Neural crest cell (in vitro differentiated cells): ENCODE data around the gene GAS6. TPM values are rescaled to one million over a fixed set of nuclear protein-coding genes. Genes with fewer than 3 reads are reported as not detected.

Experiments
- DNase-seq: peaks from one replicate; pipeline ENCODE4 v3.0.0; 2021; ENCODE audit warnings: low read depth, mixed read lengths, low spot score
- H3K27ac Mint-ChIP-seq: one replicate; pipeline ENCODE4 v1.8.0; 2021; ENCODE audit warnings: mild to moderate bottlenecking, mixed read lengths; ENCODE audit not compliant: unreplicated experiment
- H3K27me3 Mint-ChIP-seq: 2 replicates; pipeline ENCODE4 v1.8.0; 2021; ENCODE audit warnings: low read depth, mild to moderate bottlenecking, mixed read lengths
- H3K36me3 Mint-ChIP-seq: 2 replicates; pipeline ENCODE4 v1.8.0; 2021; ENCODE audit warnings: low read depth, mild to moderate bottlenecking, mixed read lengths
- H3K4me1 Mint-ChIP-seq: 2 replicates; pipeline ENCODE4 v1.8.0; 2021; ENCODE audit warnings: mixed read lengths
- H3K4me3 Mint-ChIP-seq: one replicate; pipeline ENCODE4 v1.8.0; 2021; ENCODE audit warnings: mild to moderate bottlenecking, mixed read lengths
- H3K9me3 Mint-ChIP-seq: 2 replicates; pipeline ENCODE4 v1.8.0; 2021; ENCODE audit warnings: mixed read lengths
- total RNA-seq: library from RNA; stranded (reverse); gene quantifications from 2 replicates; pipeline ENCODE4 v1.2.1, GENCODE V29; 2021
- TF ChIP-seq, protein P1 (sequence below): fragments of 200-600 bp; sonication (generic); conservative IDR thresholded peaks from 2 replicates; pipeline ENCODE4 v1.5.0; 2021; ENCODE audit warnings: antibody characterized with exemption, mild to moderate bottlenecking

The GAS6 gene
- total RNA-seq, 1 donor from 2014 or later = 9.0 TPM

- TF ChIP-seq, protein P1, sequence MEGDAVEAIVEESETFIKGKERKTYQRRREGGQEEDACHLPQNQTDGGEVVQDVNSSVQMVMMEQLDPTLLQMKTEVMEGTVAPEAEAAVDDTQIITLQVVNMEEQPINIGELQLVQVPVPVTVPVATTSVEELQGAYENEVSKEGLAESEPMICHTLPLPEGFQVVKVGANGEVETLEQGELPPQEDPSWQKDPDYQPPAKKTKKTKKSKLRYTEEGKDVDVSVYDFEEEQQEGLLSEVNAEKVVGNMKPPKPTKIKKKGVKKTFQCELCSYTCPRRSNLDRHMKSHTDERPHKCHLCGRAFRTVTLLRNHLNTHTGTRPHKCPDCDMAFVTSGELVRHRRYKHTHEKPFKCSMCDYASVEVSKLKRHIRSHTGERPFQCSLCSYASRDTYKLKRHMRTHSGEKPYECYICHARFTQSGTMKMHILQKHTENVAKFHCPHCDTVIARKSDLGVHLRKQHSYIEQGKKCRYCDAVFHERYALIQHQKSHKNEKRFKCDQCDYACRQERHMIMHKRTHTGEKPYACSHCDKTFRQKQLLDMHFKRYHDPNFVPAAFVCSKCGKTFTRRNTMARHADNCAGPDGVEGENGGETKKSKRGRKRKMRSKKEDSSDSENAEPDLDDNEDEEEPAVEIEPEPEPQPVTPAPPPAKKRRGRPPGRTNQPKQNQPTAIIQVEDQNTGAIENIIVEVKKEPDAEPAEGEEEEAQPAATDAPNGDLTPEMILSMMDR = no peak
- no peak overlapping the region for H3K27ac Mint-ChIP-seq
- no peaks in the 10 kb centered on the region for H3K4me1 Mint-ChIP-seq
- peaks cover 39% of the 10 kb centered on the region for H3K27me3 Mint-ChIP-seq
- DNase-seq = peak; percentile 54
- no peaks in the 10 kb centered on the region for H3K9me3 Mint-ChIP-seq
- no peak overlapping the region for H3K4me3 Mint-ChIP-seq
- H3K36me3 Mint-ChIP-seq = no peaks in the 10 kb centered on the region
These were observed 86.3 kb downstream of the GAS6 start for GRCh38 chr13:113777311-113778260.

- Mint-ChIP-seq H3K27ac (no peak overlapping the region), H3K36me3 (no peaks in the 10 kb centered on the region), H3K4me3 (no peak overlapping the region), H3K27me3 (peaks cover 41% of the 10 kb centered on the region), H3K4me1 (no peaks in the 10 kb centered on the region), H3K9me3 (peaks cover 5% of the 10 kb centered on the region)
- TF ChIP-seq, protein P1 = no peak
- no peak for DNase-seq
These were observed 87.4 kb downstream of the GAS6 start for GRCh38 chr13:113776231-113777125.

- no peak overlapping the region for H3K4me3 Mint-ChIP-seq
- H3K36me3 Mint-ChIP-seq = no peaks in the 10 kb centered on the region
- no peaks in the 10 kb centered on the region for H3K4me1 Mint-ChIP-seq
- H3K27me3 Mint-ChIP-seq = peaks cover 37% of the 10 kb centered on the region
- DNase-seq = no peak
- H3K27ac Mint-ChIP-seq = no peak overlapping the region
- H3K9me3 Mint-ChIP-seq = peaks cover 5% of the 10 kb centered on the region
- TF ChIP-seq, protein P1 = no peak
These were observed 88.3 kb downstream of the GAS6 start for GRCh38 chr13:113775451-113776145.

DNA sequence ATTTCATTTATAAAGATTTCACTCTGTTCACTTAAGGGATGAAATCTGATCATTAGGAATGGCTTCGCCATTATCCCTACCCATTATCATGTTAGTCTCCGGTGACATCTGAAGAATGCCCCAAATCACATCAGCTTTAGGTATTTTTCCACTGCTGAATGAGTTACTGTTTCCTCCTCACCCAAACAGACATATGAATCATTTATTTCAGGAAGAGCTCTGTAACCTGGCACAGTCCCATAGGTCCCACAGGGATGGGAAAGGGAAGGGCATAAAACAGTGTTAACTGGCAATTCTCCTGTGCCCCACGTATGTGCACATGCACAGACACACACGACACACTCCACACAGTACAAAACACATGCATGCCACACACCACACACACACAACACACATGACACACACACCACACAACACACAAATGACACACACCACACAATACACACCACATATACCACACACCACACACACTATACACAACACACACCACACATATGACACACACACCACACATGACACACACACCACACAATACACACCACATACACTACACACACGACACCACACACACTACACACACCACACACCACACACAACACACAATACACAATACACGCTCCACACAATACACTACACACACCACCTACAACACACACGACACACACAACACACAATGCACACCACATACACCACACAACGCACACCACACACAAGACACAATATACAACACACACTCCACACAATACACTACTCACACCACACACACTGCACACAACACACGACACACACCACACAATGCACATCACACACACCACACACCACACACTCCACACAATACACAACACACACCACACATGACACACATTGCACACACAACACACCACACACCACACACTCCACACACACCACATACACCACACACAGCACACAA is 89.4 kb downstream of the GAS6 start:
- DNase-seq = no peak
- Mint-ChIP-seq H3K27me3 (peaks cover 26% of the 10 kb centered on the region), H3K4me3 (no peak overlapping the region), H3K36me3 (no peaks in the 10 kb centered on the region), H3K27ac (no peak overlapping the region), H3K4me1 (no peaks in the 10 kb centered on the region), H3K9me3 (peaks cover 5% of the 10 kb centered on the region)
- TF ChIP-seq, protein P1 = no peak
